Vagina (tissue), 2 donors: ENCODE data around the gene PDE4D. TPM values are rescaled to one million over a fixed set of nuclear protein-coding genes. Genes with fewer than 3 reads are reported as not detected.

Source experiments
- DNase-seq, 2 donors: peaks; one replicate each; pipeline ENCODE4 v3.0.0-alpha.2; 2017; ENCODE audit errors: extremely low spot score in 2 of 2
- H3K27ac ChIP-seq: fragments of 200-600 bp; sonication (generic); one replicate; pipeline ENCODE4 v1.5.1; 2019
- H3K27me3 ChIP-seq: fragments of 200-600 bp; sonication (generic); one replicate; pipeline ENCODE4 v1.5.1; 2019
- H3K36me3 ChIP-seq, 2 donors: fragments of 200-600 bp; sonication (generic); one replicate each; pipeline ENCODE4 v1.5.1; 2017 to 2019
- H3K4me1 ChIP-seq: fragments of 200-600 bp; sonication (generic); one replicate; pipeline ENCODE4 v1.5.1; 2019
- H3K4me3 ChIP-seq, 2 donors: fragments of 200-600 bp; sonication (generic); 1 replicate in 1 of 2; 2 replicates in 1 of 2; pipeline ENCODE4 v1.5.1; 2016 to 2019
- H3K9me3 ChIP-seq: fragments of 200-600 bp; sonication (generic); one replicate; pipeline ENCODE4 v1.5.1; 2019
- POLR2A ChIP-seq, 2 donors: fragments of 450-650 bp; IDR thresholded peaks; one replicate each; pipeline ENCODE4 v1.6.1; 2017; ENCODE audit warnings: antibody characterized with exemption in 2 of 2, mild to moderate bottlenecking in 2 of 2, moderate library complexity in 2 of 2
- POLR2AphosphoS5 ChIP-seq, 2 donors: sonication (generic); formaldehyde crosslinking; IDR thresholded peaks; one replicate each; pipeline ENCODE4 v1.9.0; 2017; ENCODE audit warnings: antibody characterized with exemption in 2 of 2, mild to moderate bottlenecking in 2 of 2, low read depth in 1 of 2; ENCODE audit not compliant: insufficient read depth in 1 of 2
- intact Hi-C: fragments of 100-400 bp; cut with DNase I; formaldehyde crosslinking; loops from one replicate; pipeline ENCODE4 v1.15.1; 2023
- total RNA-seq: library from RNA; depleted of rRNA; stranded (reverse); fragments of >200 nt; gene quantifications from one replicate; pipeline ENCODE4 v1.2.3, GENCODE V29; 2016
- TF ChIP-seq, protein P1 (sequence below), 3 experiments: fragments of 450-650 bp in 2 of 3; fragments of 200-600 bp in 1 of 3; sonication (generic) in 1 of 3; IDR thresholded peaks; one replicate each; pipeline ENCODE4 v1.5.1; 2017 to 2019; ENCODE audit warnings: antibody characterized with exemption in 3 of 3, mild to moderate bottlenecking in 2 of 3, moderate library complexity in 2 of 3

The PDE4D gene
- total RNA-seq, 1 donor from 2014 or later = 86.9 TPM

DNA sequence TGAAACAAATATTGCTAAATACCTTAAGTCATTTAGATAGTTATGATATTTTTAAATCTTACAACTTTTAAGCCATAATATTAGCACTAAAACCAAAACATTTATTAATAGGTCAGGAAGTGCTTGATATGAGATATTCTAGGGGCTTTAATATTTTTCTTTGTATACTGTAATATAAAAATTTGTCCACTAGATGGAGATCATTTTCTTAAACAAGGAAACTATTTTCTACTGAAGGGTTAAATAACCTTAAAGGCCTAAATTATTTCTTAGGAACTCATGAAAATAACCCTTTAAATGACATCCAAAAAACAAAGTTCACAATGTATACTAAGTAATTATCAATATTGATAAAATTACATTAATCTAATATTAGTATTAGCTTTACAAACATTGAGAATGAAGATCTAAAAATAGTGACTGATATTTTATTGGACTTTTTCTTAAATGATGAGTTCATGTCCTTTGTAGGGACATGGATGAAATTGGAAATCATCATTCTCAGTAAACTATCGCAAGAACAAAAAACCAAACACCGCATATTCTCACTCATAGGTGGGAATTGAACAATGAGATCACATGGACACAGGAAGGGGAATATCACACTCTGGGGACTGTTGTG lies 675.0 kb downstream of the PDE4D start:
- Histone ChIP-seq H3K27me3 (no peaks in the 10 kb centered on the region), H3K4me1 (no peaks in the 10 kb centered on the region), H3K4me3 (no peak overlapping the region), H3K27ac (no peak overlapping the region), H3K36me3 (no peaks in the 10 kb centered on the region), H3K9me3 (no peaks in the 10 kb centered on the region)
- TF ChIP-seq, protein P1, sequence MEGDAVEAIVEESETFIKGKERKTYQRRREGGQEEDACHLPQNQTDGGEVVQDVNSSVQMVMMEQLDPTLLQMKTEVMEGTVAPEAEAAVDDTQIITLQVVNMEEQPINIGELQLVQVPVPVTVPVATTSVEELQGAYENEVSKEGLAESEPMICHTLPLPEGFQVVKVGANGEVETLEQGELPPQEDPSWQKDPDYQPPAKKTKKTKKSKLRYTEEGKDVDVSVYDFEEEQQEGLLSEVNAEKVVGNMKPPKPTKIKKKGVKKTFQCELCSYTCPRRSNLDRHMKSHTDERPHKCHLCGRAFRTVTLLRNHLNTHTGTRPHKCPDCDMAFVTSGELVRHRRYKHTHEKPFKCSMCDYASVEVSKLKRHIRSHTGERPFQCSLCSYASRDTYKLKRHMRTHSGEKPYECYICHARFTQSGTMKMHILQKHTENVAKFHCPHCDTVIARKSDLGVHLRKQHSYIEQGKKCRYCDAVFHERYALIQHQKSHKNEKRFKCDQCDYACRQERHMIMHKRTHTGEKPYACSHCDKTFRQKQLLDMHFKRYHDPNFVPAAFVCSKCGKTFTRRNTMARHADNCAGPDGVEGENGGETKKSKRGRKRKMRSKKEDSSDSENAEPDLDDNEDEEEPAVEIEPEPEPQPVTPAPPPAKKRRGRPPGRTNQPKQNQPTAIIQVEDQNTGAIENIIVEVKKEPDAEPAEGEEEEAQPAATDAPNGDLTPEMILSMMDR (IDR thresholded peaks at IDR 0.05) = peak in 1 of 3 experiments; percentile 20
- TF ChIP-seq POLR2AphosphoS5 (IDR thresholded peaks at IDR 0.05; ENCODE audit: insufficient read depth in 1 of 2, low read depth in 1 of 2) (no peak), POLR2A (IDR thresholded peaks at IDR 0.05) (no peak)
- intact Hi-C loops = no loop called here
- no peak for DNase-seq

DNA sequence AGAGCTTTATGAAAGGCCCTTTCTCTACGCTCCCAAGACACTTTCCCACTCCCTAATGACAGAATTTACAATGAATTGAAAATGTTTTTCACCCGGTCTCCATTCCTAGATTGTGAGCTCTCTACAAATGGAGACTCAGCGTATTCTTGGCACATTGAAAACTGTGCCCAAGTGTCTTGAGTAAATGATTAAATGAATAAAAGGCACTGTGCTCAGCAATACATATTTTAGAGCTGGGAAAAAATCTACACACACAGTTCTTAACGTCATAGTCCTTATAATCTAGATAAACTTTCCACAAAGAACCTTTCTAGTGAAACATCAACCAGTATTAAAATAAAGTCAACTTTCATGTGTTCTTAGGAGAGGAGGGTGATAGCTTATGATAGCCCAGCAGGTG lies 676.7 kb downstream of the PDE4D start:
- Histone ChIP-seq H3K9me3 (no peaks in the 10 kb centered on the region), H3K27me3 (no peaks in the 10 kb centered on the region), H3K4me1 (no peaks in the 10 kb centered on the region), H3K36me3 (no peaks in the 10 kb centered on the region), H3K4me3 (no peak overlapping the region), H3K27ac (no peak overlapping the region)
- intact Hi-C loops = no loop called here
- DNase-seq = no peak
- no peak for TF ChIP-seq POLR2AphosphoS5 (IDR thresholded peaks at IDR 0.05; ENCODE audit: insufficient read depth in 1 of 2, low read depth in 1 of 2)
- TF ChIP-seq POLR2A (IDR thresholded peaks at IDR 0.05) = no peak
- TF ChIP-seq, protein P1 (IDR thresholded peaks at IDR 0.05) = no peak

DNA sequence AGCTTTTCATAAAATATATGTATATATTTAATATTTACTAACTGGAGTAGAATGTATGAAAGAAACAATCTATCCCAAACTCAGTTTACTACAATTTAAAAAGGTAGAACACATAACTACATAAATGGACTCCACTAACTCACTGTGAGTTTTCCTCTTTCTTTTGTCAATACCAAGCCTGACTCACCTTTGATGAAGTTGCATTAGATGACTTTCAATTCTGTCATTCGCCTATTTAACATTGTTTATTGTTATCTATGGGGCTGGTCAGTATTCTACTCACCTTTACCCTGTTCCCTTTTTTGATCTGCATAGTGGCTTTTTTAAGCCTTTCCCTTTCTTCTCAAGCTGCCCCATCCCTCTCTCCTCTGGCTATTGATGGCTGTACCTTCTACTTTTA lies 680.9 kb downstream of the PDE4D start:
- Histone ChIP-seq H3K27me3 (no peaks in the 10 kb centered on the region), H3K27ac (no peak overlapping the region), H3K36me3 (no peaks in the 10 kb centered on the region), H3K4me3 (no peak overlapping the region), H3K9me3 (no peaks in the 10 kb centered on the region), H3K4me1 (peaks cover 5% of the 10 kb centered on the region)
- no peak for DNase-seq
- TF ChIP-seq POLR2AphosphoS5 (IDR thresholded peaks at IDR 0.05; ENCODE audit: insufficient read depth in 1 of 2, low read depth in 1 of 2) (no peak), POLR2A (IDR thresholded peaks at IDR 0.05) (no peak)
- TF ChIP-seq, protein P1 (IDR thresholded peaks at IDR 0.05) = no peak
- intact Hi-C loops = no loop called here

- TF ChIP-seq, protein P1 (IDR thresholded peaks at IDR 0.05) = no peak
- TF ChIP-seq POLR2AphosphoS5 (IDR thresholded peaks at IDR 0.05; ENCODE audit: insufficient read depth in 1 of 2, low read depth in 1 of 2) (no peak), POLR2A (IDR thresholded peaks at IDR 0.05) (no peak)
- Histone ChIP-seq H3K27ac (no peak overlapping the region), H3K27me3 (no peaks in the 10 kb centered on the region), H3K4me1 (peaks cover 9% of the 10 kb centered on the region), H3K36me3 (no peaks in the 10 kb centered on the region), H3K9me3 (no peaks in the 10 kb centered on the region), H3K4me3 (no peak overlapping the region)
- intact Hi-C loops = no loop called here
- no peak for DNase-seq
Observed at GRCh38 chr5:59209758-59210359, 683.7 kb downstream of the PDE4D start.

GRCh38 chr5:59208474-59208873 lies 685.1 kb downstream of the PDE4D start:
- no peaks in the 10 kb centered on the region for H3K27me3 ChIP-seq
- H3K4me3 ChIP-seq = no peak overlapping the region
- no peak overlapping the region for H3K27ac ChIP-seq
- H3K4me1 ChIP-seq = peaks cover 10% of the 10 kb centered on the region
- H3K36me3 ChIP-seq = no peaks in the 10 kb centered on the region
- H3K9me3 ChIP-seq = no peaks in the 10 kb centered on the region
- TF ChIP-seq POLR2A (IDR thresholded peaks at IDR 0.05) = no peak
- no peak for DNase-seq
- intact Hi-C loops = no loop called here
